ENCODE results near the gene TAB2.
A peak's percentile ranks its signal among the peaks of the same experiment; 100 is the strongest.

The TAB2 gene

GRCh38 chr6:149392535-149392934, 75.0 kb downstream of the TAB2 start:
- H3K27ac Mint-ChIP-seq = peak overlapping the region; percentile 49
- no peaks in the 10 kb centered on the region for H3K9me3 Mint-ChIP-seq
- peaks cover 47% of the 10 kb centered on the region for H3K36me3 Mint-ChIP-seq
- H3K4me1 Mint-ChIP-seq = peaks cover 72% of the 10 kb centered on the region
- H3K27me3 Mint-ChIP-seq = no peaks in the 10 kb centered on the region
- peak overlapping the region; percentile 71 for H3K4me3 Mint-ChIP-seq

DNA sequence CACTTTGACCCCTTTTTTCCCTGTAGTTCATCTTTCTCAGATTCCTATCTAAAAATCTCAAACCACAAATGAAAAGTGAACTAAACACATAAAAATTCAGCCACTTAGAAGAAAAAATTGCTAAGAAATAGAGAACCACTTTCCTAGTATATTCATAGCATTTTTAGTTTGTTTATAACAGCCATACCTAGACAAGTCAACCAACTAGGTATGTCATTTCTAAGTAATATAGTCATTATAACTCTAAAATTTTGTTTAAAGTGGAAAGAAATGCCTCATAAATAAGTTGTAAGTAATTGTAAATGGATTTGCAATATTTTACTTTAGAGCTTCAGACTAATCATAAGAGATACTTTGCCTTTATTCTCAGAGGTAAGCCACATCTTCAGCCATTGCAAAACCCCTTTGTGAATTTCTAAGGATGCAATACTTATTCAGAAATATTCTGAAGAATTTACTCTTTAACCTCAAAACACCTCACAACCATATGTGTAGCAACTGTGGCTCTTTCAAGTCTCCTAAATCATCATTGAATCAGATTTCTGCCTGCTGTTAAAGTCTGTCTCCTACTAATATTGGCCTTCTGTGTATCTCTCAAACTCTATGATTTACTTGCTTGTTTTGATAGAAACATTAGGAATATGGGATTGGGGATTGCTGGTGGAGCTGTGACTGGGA, 75.6 kb downstream of the TAB2 start:
- Mint-ChIP-seq H3K27ac (peak overlapping the region; percentile 74), H3K9me3 (no peaks in the 10 kb centered on the region), H3K36me3 (peaks cover 46% of the 10 kb centered on the region), H3K4me1 (peaks cover 75% of the 10 kb centered on the region), H3K4me3 (peak overlapping the region; percentile 7), H3K27me3 (no peaks in the 10 kb centered on the region)

GRCh38 chr6:149395185-149395584, 77.7 kb downstream of the TAB2 start:
- Mint-ChIP-seq H3K27ac (peak overlapping the region; percentile 60), H3K27me3 (no peaks in the 10 kb centered on the region), H3K4me1 (peaks cover 68% of the 10 kb centered on the region), H3K4me3 (no peak overlapping the region), H3K36me3 (peaks cover 48% of the 10 kb centered on the region), H3K9me3 (peaks cover 5% of the 10 kb centered on the region)

DNA sequence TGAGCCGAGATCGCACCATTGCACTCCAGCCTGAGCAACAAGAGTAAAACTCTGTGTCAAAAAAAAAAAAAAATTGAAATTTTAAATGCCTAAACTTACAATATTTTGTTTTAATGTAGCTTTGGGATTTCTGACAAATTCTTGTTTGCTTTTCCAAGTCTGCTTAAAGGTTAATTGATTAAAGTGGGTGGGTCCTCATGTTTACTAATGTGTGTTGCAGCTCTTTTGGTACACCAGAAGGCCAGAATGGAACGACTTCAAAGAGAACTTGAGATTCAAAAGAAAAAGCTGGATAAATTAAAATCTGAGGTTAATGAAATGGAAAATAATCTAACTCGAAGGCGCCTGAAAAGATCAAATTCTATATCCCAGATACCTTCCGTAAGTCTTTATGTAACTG, 79.9 kb downstream of the TAB2 start:
- Mint-ChIP-seq H3K27me3 (no peaks in the 10 kb centered on the region), H3K4me3 (no peak overlapping the region), H3K4me1 (peaks cover 55% of the 10 kb centered on the region), H3K36me3 (peaks cover 45% of the 10 kb centered on the region), H3K9me3 (peaks cover 11% of the 10 kb centered on the region), H3K27ac (peak overlapping the region; percentile 14)

GRCh38 chr6:149400050-149400449, 82.5 kb downstream of the TAB2 start, which contains the start of gene SUMO4:
Gene SUMO4, plus strand, starts transcription at chr6:149400262. Its CDS starts 130 bp downstream, at chr6:149400392.
- Mint-ChIP-seq H3K27ac (peak within 1 kb of the TSS; percentile 23), H3K27me3 (no peaks in the 10 kb centered on the region), H3K4me3 (no peak within 1 kb of the TSS), H3K9me3 (peaks cover 11% of the 10 kb centered on the region), H3K36me3 (peaks cover 46% of the 10 kb centered on the region), H3K4me1 (peaks cover 43% of the 10 kb centered on the region)

GRCh38 chr6:149403534-149403933, 86.0 kb downstream of the TAB2 start:
- Mint-ChIP-seq H3K9me3 (peaks cover 11% of the 10 kb centered on the region), H3K27me3 (no peaks in the 10 kb centered on the region), H3K36me3 (peaks cover 41% of the 10 kb centered on the region), H3K4me1 (peaks cover 34% of the 10 kb centered on the region), H3K27ac (peak overlapping the region; percentile 19), H3K4me3 (no peak overlapping the region)

GRCh38 chr6:149405823-149406765, 88.6 kb downstream of the TAB2 start:
- no peak overlapping the region for H3K4me3 Mint-ChIP-seq
- H3K4me1 Mint-ChIP-seq = peaks cover 40% of the 10 kb centered on the region
- H3K27ac Mint-ChIP-seq = peak overlapping the region; percentile 98
- H3K27me3 Mint-ChIP-seq = no peaks in the 10 kb centered on the region
- peaks cover 34% of the 10 kb centered on the region for H3K36me3 Mint-ChIP-seq
- peaks cover 5% of the 10 kb centered on the region for H3K9me3 Mint-ChIP-seq

- Mint-ChIP-seq H3K4me3 (no peak overlapping the region), H3K4me1 (peaks cover 33% of the 10 kb centered on the region), H3K27me3 (no peaks in the 10 kb centered on the region), H3K9me3 (no peaks in the 10 kb centered on the region), H3K36me3 (peaks cover 28% of the 10 kb centered on the region), H3K27ac (peak overlapping the region; percentile 65)
These were observed 92.1 kb downstream of the TAB2 start for GRCh38 chr6:149409617-149410016.

GRCh38 chr6:149410557-149410956, 93.0 kb downstream of the TAB2 start:
- Mint-ChIP-seq H3K9me3 (no peaks in the 10 kb centered on the region), H3K27me3 (no peaks in the 10 kb centered on the region), H3K36me3 (peaks cover 26% of the 10 kb centered on the region), H3K4me1 (peaks cover 31% of the 10 kb centered on the region), H3K4me3 (no peak overlapping the region), H3K27ac (peak overlapping the region; percentile 51)

DNA sequence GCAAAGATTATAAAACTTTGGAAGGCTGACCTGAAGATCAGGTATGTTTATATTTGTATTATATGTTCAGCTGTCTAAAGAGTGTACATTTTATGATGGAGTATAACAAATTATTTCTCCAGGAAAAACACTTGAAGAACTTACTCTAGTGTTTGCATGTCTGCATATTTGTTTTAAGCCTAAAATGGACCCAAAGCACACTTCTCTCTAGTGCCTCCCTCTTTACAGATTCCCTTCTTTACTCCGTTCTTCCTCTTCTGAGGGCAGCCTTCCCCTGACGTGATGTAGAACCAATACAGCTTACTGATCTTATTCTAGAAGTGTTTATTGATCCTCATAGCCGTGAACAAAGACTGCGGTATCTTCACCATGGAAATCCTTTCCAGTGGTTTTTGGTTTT, 96.5 kb downstream of the TAB2 start:
- Mint-ChIP-seq H3K4me1 (peaks cover 32% of the 10 kb centered on the region), H3K27me3 (no peaks in the 10 kb centered on the region), H3K27ac (peak overlapping the region; percentile 66), H3K36me3 (peaks cover 20% of the 10 kb centered on the region), H3K9me3 (no peaks in the 10 kb centered on the region), H3K4me3 (no peak overlapping the region)

DNA sequence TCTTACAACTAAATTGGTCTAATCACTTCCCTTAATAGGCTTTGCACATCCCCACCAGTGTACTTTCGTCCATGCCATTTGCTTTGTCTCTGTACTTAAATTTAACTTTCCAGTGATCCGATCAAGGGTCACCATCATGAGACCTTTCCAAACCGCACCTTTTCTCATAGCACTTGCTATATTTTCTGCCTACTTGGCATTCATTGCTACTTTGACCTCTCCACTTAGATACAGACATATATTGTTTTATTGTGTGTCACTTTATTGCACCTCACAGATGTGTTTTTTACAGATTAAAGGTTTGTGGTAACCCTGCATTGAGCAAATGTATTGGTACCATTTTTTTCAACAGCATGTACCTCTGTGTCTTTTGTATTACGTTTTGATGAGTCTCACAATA, 97.3 kb downstream of the TAB2 start:
- Mint-ChIP-seq H3K36me3 (peaks cover 20% of the 10 kb centered on the region), H3K27me3 (no peaks in the 10 kb centered on the region), H3K4me3 (no peak overlapping the region), H3K27ac (peak overlapping the region; percentile 13), H3K4me1 (peaks cover 35% of the 10 kb centered on the region), H3K9me3 (no peaks in the 10 kb centered on the region)

DNA sequence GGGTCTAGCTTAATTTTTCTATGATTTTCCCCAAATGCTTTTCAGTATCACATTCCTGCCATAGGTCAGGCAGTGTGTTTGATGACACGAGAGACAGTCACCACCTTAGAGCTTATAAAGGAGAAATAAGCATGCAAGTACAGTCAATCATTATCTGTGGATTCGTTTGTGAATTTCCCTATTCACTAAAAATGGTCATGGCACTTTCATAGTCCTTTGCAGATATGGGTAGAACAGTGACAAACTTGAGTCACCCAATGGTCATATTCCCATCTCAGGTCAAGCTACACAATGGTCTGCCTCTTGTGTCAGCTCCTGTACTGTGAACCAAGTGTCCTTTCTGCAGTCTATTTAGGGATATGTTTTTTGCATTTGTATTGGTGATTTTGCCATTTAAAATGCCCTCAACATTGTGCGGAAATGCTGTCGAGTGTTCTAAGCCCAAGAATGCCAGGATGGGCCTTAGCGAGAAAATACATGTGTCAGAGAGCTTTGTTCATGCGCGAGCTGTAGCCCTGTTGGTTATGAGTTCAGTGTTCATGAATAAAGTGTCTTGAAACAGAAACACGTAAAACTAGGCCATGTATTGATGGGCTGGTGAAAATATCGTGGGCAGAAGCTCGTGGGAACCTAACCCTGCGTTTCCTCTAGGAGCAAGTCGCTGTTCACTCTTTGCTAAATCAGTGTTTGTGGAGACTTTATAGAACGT, 102.3 kb downstream of the TAB2 start:
- peaks cover 23% of the 10 kb centered on the region for H3K4me1 Mint-ChIP-seq
- H3K36me3 Mint-ChIP-seq = peaks cover 6% of the 10 kb centered on the region
- H3K27ac Mint-ChIP-seq = no peak overlapping the region
- H3K4me3 Mint-ChIP-seq = no peak overlapping the region
- no peaks in the 10 kb centered on the region for H3K9me3 Mint-ChIP-seq
- H3K27me3 Mint-ChIP-seq = no peaks in the 10 kb centered on the region

DNA sequence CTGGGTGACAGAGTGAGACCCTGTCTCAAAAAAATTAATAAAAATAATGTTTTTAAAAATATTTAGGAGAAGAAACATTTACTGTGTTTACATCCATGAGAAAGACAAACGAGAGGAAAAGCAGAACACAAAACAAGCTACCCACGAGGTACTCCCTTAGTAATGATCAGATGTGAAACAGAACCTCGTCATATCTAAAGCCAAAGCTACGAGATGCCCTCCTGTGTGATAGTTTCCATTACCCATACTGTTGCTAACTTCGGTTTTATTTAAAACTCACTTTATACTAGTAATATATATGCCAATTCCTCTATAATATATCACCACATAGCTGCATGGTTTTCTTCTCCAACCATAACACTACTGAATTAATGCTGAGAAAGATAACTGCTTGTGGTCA, 103.6 kb downstream of the TAB2 start:
- no peak overlapping the region for H3K27ac Mint-ChIP-seq

GRCh38 chr6:149422581-149422980, 105.1 kb downstream of the TAB2 start:
- Mint-ChIP-seq H3K27ac (no peak overlapping the region), H3K4me3 (no peak overlapping the region), H3K9me3 (no peaks in the 10 kb centered on the region), H3K4me1 (peaks cover 12% of the 10 kb centered on the region), H3K27me3 (no peaks in the 10 kb centered on the region), H3K36me3 (no peaks in the 10 kb centered on the region)

More for the DNA sequence above, 103.6 kb downstream of the TAB2 start:
- no peak overlapping the region for H3K4me3 Mint-ChIP-seq
- no peaks in the 10 kb centered on the region for H3K36me3 Mint-ChIP-seq
- H3K9me3 Mint-ChIP-seq = no peaks in the 10 kb centered on the region
- H3K4me1 Mint-ChIP-seq = peaks cover 13% of the 10 kb centered on the region
- no peaks in the 10 kb centered on the region for H3K27me3 Mint-ChIP-seq

- Mint-ChIP-seq H3K4me1 (peaks cover 9% of the 10 kb centered on the region), H3K4me3 (no peak overlapping the region), H3K27ac (no peak overlapping the region), H3K36me3 (no peaks in the 10 kb centered on the region), H3K9me3 (no peaks in the 10 kb centered on the region), H3K27me3 (no peaks in the 10 kb centered on the region)
These were observed 106.5 kb downstream of the TAB2 start for GRCh38 chr6:149423964-149424440.

Data from activated naive CD4-positive, alpha-beta T cell treated with anti-CD3 and anti-CD28 coated beads, Interleukin-2, amount 50 U/mL, for 24 hours (primary cell).